GM23338 (cell line): ENCODE measurements around the gene RESP18.

Source experiments
- CREB1 ChIP-seq: fragments of 250-450 bp; sonication (Bioruptor Pico); IDR thresholded peaks from 2 replicates; pipeline ENCODE4 v1.5.0; 2020; ENCODE audit warnings: low read depth, mild to moderate bottlenecking, moderate library complexity
- EZH2 ChIP-seq: fragments of 200-600 bp; sonication (generic); IDR thresholded peaks from one replicate; pipeline ENCODE4 v1.8.0; 2017; ENCODE audit warnings: antibody characterized with exemption, mild to moderate bottlenecking, low read depth; ENCODE audit not compliant: unreplicated experiment
- EZH2phosphoT487 ChIP-seq: fragments of 200-600 bp; sonication (generic); IDR thresholded peaks from one replicate; pipeline ENCODE4 v1.8.1; 2018; ENCODE audit warnings: antibody characterized with exemption; ENCODE audit not compliant: unreplicated experiment
- JUNB ChIP-seq: IDR thresholded peaks from one replicate; pipeline ENCODE4 v1.6.1; 2016; ENCODE audit warnings: antibody characterized with exemption; ENCODE audit not compliant: unreplicated experiment
- POLR2AphosphoS5 ChIP-seq: IDR thresholded peaks from 2 replicates; pipeline ENCODE4 v1.6.1; 2016; ENCODE audit warnings: antibody characterized with exemption, low read depth
- REST ChIP-seq: IDR thresholded peaks from one replicate; pipeline ENCODE4 v1.6.1; 2018; ENCODE audit warnings: antibody characterized with exemption; ENCODE audit not compliant: unreplicated experiment
- ZNF331 ChIP-seq: fragments of 250-450 bp; sonication (Bioruptor Pico); IDR thresholded peaks from 2 replicates; pipeline ENCODE4 v1.5.0; 2020; ENCODE audit warnings: low read depth, mild to moderate bottlenecking, moderate library complexity
- TF ChIP-seq, protein P1 (sequence below), 2 experiments: fragments of 200-600 bp in 1 of 2; sonication (generic) in 1 of 2; conservative IDR thresholded peaks; 2 replicates each; pipeline versions ENCODE4 v1.5.1 to v1.6.1; 2016 to 2017; ENCODE audit warnings: antibody characterized with exemption in 2 of 2, low read depth in 2 of 2, mild to moderate bottlenecking in 2 of 2, moderate library complexity in 1 of 2

DNA sequence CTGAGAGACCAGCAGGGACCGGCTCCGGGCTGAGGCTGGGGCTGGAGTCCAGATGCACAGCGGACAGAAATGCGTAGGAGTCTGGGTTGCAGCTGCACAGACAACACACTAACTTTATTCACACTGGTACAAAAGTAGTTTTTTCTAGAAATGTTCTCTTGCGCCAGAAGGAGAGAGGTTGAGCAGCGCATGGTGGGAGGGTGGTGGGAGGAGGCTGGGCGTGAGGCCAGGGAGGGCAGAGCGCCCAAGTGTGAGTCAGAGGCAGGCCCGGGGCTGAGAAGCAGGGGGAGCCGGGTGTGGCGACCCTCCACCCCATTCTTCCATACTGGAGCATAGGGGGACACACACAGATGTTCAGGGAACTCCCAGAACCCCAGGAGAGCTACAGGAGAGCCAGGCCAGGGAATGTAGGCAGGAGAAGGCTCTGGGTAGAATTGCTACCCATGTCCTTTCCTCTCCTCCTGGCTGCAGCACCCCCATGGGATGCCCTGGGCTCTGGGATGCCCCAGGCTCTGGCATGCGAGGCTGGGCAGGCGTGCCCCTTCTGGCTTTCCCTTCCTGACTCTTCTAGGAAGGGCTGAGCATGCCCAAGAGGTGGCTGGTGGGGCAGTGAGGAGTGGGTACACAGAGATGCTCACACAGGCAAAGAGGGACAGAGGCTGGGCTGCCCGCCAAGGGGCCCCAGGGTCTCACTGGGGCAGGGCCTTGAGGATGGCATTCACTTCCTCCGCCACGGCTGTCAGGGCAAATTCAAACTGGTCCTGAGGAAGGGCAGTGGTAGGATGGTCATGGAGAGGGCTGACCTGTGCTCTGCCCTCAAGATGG, 42.8 kb downstream of the RESP18 start:
- TF ChIP-seq, protein P1, sequence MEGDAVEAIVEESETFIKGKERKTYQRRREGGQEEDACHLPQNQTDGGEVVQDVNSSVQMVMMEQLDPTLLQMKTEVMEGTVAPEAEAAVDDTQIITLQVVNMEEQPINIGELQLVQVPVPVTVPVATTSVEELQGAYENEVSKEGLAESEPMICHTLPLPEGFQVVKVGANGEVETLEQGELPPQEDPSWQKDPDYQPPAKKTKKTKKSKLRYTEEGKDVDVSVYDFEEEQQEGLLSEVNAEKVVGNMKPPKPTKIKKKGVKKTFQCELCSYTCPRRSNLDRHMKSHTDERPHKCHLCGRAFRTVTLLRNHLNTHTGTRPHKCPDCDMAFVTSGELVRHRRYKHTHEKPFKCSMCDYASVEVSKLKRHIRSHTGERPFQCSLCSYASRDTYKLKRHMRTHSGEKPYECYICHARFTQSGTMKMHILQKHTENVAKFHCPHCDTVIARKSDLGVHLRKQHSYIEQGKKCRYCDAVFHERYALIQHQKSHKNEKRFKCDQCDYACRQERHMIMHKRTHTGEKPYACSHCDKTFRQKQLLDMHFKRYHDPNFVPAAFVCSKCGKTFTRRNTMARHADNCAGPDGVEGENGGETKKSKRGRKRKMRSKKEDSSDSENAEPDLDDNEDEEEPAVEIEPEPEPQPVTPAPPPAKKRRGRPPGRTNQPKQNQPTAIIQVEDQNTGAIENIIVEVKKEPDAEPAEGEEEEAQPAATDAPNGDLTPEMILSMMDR (conservative IDR thresholded peaks at IDR 0.05; ENCODE audit: low read depth in 2 of 2): no peak
- TF ChIP-seq ZNF331 (no peak), EZH2 (no peak), JUNB (no peak), EZH2phosphoT487 (no peak), REST (no peak), CREB1 (no peak), POLR2AphosphoS5 (no peak)
